ENCODE results near the gene CNR1.
A peak's percentile ranks its signal among the peaks of the same experiment; 100 is the strongest.
"Not testable (repeated sequence)": the region's sequence is repeated elsewhere in the genome, so short reads cannot be mapped to it uniquely, and the experiment has no call there.

CNR1 gene

GRCh38 chr6:88165844-88166492 is at the start of gene CNR1:
TSS of gene CNR1 (minus strand) at chr6:88166347. CDS start at chr6:88145274, 21,073 bp downstream.
- peak; percentile 3 to 16 for DNase-seq

- DNase-seq, result no peak
These were observed 45.3 kb upstream of the CNR1 start for GRCh38 chr6:88211446-88211845.

GRCh38 chr6:88209301-88209700 is 43.2 kb upstream of the CNR1 start:
- no peak for DNase-seq

GRCh38 chr6:88208726-88209125 is 42.6 kb upstream of the CNR1 start:
- no peak for DNase-seq

- DNase-seq, result not testable (repeated sequence)
These were observed 35.6 kb upstream of the CNR1 start for GRCh38 chr6:88201734-88202133.

- DNase-seq, result no peak
These were observed 18.8 kb upstream of the CNR1 start for GRCh38 chr6:88184921-88185320.

- DNase-seq, result no peak
These were observed 17.3 kb upstream of the CNR1 start for GRCh38 chr6:88183471-88183870.

- no peak for DNase-seq
These were observed 13.5 kb upstream of the CNR1 start for GRCh38 chr6:88179692-88180091.

GRCh38 chr6:88177961-88178464 is 11.9 kb upstream of the CNR1 start:
- DNase-seq, result peak; percentile 18 to 45

GRCh38 chr6:88174906-88175305 is 8.8 kb upstream of the CNR1 start:
- DNase-seq, result no peak

- DNase-seq, result no peak
These were observed 5.2 kb upstream of the CNR1 start for GRCh38 chr6:88171312-88171711.

GRCh38 chr6:88168362-88168761 is 2.2 kb upstream of the CNR1 start:
- DNase-seq, result no peak

- DNase-seq, result no peak
These were observed 1.3 kb upstream of the CNR1 start for GRCh38 chr6:88167352-88167937.

GRCh38 chr6:88166493-88167351 is 575 bp upstream of the CNR1 start:
- no peak for DNase-seq

- DNase-seq, result no peak
These were observed 882 bp downstream of the CNR1 start for GRCh38 chr6:88165087-88165843.

GRCh38 chr6:88164061-88164460 is 2.1 kb downstream of the CNR1 start:
- DNase-seq, result no peak

GRCh38 chr6:88163616-88164015 is 2.5 kb downstream of the CNR1 start:
- no peak for DNase-seq

GRCh38 chr6:88161940-88162339 is 4.2 kb downstream of the CNR1 start:
- DNase-seq, result no peak

GRCh38 chr6:88157106-88157505 is 9.0 kb downstream of the CNR1 start:
- DNase-seq, result no peak

GRCh38 chr6:88145298-88145963 is 20.7 kb downstream of the CNR1 start:
- DNase-seq, result no peak

GRCh38 chr6:88144637-88145297 is 21.4 kb downstream of the CNR1 start:
- DNase-seq, result no peak

Measured in inflammatory macrophage treated with lipopolysaccharide for 1 hour (primary cell).